HG03520 (cell line): ENCODE measurements around the gene SLC37A2.

Source experiments
- ATAC-seq: cut with Tn5 transposase; IDR thresholded peaks from one replicate; pipeline ENCODE4 v1.9.1; 2021; ENCODE audit warnings: mild to moderate bottlenecking, moderate library complexity; ENCODE audit not compliant: unreplicated experiment

The SLC37A2 gene

DNA sequence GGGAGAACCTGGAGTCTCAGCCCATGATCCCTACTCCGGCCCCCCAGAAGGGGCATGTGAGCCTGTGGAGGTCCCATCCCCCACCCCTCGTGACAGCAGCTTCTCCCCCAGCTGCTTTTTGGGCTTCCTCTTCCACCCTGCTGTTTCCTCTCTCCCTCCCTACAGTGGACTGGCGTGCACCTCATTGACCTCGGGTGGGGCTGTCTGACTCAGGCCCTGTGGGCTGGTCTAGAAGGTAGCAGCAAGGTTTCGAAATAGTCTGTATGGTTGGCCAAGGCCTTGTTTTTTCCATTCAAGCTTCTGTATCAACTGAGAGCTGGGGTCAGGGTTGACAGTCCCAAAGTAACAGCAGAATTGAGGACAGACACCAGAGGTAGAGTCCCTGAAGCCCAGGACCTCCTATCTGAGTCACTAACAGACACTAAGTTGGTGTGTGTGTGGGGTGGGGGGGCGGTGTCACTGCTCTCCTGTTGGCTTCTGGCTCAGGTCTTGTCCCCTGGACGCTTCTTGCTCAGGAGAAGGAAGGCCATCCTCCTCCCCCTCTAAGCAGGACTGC lies 7.7 kb downstream of the SLC37A2 start:
- peak; percentile 68 for ATAC-seq

DNA sequence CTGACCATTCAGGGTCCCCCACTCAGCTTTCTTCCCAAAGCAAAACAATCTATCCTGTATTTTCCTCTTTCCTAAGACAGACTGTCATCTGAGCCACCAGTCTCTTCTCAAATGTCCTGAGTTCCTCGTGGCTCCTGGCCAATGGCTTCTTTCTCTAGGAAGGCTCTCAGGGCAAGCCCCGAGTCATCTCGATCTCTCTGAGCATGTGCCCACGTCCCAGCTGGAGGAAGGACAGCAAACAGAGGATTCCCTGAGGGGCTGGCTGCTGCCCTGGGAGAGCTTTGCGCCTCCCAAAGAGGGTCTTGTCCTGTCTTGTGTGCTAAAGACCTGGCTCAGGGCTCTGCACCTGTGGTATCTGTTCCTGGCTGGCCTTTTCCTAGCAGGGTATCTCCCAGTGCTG lies 8.3 kb downstream of the SLC37A2 start:
- no peak for ATAC-seq

DNA sequence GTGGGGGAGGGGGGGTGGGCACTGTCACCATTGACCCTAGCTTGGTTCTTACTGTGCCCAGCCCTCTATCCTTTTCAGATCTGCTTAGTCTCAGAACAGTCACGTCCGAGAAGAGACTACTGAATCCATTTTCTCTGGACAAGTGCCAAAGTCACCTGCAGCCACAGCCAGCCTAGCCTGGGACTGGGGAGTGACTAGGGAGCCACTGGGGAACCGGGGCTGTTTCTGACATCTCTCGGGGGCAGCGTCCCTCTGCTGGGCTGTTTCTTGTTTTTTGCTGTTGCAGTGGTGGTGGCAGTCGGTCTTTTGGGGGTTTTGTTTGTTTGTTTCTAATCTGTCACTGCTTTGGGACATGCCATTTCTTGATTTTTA lies 8.7 kb downstream of the SLC37A2 start:
- no peak for ATAC-seq

DNA sequence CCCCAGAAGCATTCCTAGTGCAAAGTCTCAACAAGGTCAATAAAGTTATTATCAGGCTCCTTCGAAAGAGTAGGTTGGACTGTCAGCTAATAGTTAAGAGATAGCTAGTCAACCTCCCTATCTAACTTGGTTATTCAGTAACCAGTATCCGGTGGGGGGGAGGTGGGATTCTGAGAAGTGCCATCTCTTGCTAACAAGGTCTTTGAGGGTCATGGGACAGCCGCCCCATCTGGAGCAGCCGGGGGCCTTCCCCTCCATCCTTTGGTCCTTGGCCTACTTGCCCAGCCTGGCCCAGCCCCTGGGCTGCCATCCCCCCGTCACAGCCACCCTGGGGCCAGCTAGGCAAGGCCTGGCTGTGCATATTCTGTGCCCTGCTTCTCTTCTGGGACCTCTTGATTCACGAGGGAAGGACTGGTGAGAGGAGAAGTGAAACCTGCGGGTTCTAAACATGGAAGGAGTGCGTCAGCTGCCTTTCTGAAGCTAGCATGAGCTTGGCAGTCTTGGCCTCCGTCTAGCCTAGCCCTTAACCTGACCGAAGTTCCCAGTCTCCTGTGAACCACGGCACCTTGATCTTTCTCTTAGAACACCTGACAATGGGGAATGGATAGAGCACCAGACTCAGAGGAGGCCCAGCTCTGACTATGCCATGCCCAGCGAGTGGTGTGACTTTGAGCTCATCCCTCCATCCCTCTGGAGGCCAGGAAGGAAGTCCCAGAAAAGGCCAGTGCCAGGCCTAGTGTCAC lies 9.3 kb downstream of the SLC37A2 start:
- ATAC-seq, result peak; percentile 76

DNA sequence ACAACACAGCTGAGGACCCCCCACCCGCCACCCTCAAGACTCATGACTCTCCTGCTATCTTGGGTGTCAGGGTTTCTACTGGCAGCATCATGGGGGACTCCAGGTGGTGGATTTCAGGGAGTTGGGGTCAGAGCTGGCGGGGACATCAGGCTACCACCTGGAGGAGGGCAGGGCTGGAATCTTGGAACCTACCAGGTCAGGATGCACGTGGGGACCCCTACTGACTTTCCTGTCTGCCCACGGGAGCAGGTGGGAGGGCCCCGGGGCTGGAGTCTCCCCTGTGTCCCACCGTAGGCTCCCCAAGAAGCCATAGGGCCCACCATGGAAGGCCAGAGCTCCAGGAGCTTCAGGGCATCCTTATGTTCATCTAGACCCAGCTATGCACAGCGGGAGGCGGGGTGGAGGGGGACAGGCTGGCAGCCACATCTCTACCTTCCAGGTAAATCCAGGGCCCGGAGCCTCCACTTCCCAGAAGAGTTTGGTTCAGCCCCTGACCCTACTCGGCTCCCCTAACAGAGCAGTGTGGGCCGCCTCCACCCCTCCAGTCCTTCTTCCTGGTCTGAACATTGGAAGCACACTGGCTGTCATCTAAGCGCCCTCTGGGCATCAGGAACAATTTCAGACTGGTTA lies 10.0 kb downstream of the SLC37A2 start:
- ATAC-seq, result no peak

DNA sequence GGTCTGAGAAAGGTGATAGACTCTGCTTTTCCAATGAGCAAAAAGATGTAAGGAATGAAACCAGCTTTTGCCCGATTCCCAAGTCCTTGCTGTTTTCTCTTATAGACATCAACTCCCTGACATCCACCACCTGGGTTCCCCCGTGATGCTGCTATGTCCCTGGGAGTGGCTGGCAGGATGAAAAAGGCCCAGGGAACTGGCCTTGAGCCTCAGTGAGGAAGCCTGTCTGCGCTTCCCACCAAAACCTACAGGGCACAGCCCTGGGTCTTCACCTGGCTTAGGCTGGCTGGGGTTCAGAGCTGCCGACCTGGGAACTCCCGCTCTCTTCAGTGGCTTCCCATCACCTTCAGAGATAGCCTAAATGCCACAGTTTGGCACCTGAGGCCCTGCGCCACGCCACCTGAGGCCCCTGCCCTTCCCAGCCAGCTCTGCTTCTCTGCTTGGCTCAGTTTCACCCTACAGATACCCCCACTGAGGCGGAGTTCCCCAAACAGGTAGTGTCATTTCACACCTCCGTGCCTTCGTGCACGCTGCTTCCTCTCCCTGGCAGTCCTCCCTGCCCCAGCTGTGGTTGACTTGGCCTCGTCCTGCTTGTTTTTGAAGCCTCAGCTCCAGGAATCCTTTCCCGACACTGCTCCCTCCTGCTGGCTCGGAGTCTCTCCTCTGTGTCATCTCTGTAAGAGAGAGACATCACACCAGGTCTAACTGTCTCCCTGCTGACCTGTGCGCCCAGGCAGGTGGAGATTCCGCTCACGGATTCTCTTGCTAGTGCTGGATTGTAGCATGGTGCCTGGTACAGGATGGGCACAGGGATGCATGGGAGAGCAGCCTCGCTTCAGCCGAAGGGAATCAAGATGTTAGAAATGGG lies 10.7 kb downstream of the SLC37A2 start:
- ATAC-seq, result no peak

DNA sequence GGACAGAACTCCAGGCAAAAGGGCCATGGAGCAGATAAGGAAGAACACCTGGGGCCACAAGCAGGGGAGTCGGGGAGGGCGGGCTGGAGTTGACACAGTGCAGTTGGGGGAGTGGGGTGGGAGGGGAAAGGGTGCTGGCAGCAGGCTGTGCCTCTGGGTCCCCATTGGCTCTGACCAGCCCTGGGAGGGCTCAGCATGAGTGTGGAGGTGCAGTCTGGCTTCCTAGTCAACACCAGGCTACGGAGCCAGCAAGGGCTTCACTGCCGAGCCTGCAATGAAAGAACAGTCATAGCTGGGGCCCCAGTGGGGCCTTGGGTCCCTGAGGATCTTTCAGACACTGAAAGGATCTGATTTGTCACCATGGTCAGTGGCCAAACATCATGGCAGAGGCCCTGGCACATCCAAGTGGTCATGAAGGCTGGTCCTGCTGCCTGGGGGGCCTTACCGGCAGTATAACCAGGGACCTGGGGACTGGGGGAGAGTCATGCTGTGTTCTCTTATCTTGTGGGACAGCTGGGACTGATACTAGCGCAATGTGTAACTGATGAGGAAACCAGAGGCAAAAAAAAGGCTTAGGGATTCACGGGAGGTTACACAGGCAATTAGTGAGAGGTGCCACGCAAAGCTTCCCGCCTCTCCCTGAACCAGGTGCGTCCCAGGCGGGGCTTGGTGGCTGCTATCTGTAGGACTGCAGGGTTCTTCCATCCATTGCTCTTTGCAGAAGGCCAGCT lies 11.6 kb downstream of the SLC37A2 start:
- no peak for ATAC-seq

DNA sequence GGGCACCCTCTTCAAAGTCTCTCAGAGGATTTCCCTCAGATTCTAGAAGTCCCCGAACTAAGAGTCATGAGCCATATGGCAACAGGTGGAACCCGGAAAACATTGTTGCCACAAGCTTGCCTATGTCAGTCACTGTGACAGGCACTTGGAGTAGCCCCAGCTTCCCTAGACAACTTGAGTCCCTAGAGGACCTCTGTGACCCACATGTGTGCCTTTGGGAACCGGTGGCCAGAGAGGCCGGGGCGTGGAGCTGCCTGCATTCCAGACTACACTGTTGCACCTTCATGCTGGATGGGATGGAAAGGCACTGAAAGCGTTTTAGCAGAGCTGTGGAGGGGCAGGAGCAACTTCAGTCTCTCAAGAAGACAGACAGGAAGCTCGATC lies 12.1 kb downstream of the SLC37A2 start:
- ATAC-seq, result no peak

DNA sequence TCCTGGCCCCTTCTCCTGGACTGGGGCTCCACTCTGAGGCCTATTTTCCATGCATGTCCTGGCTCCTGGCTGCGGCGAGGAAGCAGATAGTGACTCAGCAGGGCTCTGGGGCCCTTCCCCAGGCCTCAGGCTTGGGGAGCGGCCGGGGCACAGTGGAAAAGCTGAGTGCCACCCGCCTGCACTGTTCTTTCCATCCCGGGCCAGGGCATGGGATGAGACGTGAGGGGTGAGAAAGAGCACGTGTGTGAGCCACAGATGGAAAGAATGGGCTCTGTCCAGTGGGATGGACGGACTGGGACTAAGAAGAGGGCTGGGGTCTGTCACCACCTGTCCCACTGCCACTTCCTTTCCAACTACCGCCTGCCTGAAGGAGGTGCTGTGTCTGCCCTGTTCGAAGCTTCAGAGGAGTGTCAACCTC lies 12.8 kb downstream of the SLC37A2 start:
- no peak for ATAC-seq

DNA sequence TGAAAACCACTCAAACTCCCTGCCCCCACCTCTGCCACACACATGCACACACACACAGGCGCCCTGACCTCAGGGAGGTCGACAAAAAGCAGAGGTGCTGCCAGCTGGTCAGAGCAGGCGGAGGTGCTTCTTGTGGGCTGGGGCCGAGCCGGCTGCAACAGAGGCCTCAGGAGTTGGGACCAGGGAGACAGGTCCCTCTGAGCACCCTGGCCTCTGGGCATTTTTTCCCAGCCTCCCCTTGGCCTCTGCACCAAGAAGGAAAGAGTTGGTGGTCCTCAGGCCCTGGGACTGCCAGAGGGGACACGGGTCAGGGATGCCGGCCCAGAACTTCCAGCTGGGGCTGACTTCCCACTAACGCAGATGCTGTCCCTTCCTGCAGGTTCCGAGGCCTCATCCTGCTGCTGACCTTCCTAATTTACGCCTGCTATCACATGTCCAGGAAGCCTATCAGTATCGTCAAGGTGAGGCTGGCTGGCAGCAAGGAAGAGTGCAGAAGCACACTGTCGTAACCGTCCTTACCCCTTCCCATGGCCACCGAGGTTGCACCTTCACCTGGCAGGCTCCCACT lies 13.4 kb downstream of the SLC37A2 start:
- no peak for ATAC-seq

DNA sequence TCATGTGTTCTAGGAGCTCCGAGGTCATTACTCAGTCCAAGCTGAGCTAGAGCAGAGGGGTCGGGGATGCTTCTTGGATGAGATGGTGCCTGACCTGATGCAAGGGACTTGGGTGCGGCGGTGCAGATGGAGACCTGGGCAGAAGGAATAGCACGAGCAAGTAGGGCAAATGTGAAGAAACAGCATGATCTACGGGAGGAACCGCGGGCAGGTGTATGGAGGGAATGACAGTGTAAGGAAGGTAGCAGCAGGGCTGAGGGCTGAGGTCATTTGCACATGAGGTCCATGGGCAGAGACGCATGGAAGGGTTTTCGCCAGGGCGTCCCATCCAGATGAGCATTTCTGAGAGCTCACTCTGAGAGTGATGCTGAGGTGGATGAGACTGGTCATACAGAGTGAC lies 14.9 kb downstream of the SLC37A2 start:
- no peak for ATAC-seq

DNA sequence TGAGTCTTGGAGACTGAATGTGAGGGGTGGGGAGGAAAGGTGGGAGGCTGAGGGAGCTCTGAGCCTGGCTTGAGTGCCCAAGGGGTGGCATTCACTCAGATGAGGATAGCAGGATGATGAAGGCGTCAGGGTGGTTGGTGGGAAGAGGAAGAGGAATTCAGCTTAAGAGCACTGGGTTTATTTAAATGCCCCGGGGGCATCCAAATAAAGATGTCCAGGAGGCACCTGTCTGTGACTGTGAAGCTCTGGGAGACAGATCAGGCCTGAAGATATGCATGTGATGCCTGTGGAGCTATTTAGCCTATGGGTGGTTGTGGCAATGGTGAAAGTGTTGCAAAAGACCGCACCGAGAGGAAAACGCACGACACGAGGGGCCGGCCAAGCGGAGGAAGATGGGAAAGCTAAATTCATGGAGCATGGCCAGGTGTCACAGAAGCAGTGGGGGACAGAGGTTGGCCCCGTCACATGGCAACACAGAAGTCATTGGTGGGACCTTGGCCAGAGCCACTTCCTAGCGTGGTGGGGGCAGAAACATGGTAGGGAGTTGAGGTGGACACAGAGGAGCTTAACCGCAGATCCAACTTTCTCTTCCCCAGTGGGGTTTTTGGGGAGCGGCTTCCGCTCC lies 15.5 kb downstream of the SLC37A2 start:
- no peak for ATAC-seq

DNA sequence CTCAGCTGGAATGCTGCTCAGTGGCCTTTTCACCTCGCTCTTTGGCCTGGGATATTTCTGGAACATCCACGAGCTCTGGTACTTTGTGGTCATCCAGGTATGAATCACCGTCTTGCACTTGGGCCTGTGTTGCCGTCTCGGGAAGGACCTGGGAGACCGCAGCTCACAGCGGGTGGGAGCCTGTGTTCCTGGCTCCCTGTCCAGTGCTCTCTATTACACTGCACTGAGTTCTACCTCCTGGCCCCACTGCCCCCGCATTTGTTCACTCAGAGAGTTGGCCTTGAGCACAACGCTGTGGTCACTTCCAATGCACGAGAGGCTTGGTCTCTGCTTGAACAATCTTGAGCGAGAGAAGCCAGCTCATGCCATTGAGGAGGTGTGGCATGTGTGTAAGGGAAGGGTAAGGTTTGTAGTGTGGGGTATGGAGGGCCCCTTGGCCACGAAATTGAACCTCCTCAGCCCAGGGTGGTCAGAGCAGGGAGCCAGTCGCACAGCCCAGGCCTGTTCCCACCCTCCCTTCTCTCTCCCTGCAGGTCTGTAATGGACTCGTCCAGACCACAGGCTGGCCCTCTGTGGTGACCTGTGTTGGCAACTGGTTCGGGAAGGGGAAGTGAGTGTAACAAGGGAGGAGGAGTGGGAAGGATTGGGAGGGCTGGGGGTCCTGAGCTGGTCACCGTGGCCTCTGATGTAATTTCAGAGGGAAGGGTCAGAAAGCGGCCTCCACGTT lies 16.2 kb downstream of the SLC37A2 start:
- ATAC-seq, result no peak

DNA sequence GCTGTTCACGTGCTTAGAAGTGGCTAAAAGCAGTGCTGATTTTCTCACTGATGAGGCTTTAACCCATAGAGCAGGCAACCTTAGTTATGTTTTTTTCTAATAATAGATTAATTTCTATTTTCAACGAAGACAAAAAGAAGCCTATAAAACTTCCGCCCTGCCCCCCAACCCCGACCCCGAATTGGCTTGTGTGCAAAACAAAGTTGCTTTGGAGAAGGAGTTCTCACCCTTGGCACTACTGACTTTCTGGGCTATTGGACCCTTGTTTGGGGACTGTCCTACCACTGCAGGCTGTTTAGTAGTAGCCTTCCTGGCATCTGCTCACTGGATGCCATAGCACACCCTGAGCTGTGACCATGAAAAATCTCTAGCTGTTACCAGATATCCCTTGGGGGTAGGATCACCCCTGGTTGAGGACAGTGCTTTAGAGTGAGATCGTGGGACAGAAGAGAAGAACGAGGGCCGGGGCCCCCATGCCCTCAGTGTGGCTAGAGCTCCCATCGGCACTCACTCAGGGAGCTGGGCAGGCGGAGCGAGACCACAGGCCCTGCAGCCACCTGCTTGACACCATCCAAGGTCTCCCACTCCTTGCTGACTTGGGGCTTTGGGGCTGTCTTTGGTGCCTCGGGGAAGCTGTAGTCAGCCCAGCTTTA lies 16.9 kb downstream of the SLC37A2 start:
- ATAC-seq, result no peak

DNA sequence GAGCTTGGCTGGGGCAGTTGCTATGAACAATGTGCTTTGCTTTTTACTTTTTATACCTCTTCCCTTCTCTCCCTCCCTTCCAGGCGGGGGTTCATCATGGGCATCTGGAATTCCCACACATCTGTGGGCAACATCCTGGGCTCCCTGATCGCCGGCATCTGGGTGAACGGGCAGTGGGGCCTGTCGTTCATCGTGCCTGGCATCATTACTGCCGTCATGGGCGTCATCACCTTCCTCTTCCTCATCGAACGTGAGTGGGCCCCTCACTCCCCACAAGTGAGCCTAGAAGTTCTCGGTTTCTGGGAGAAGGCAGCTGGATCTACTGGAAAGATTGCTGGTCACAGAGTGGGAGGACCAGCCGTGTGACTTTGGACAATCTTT lies 17.4 kb downstream of the SLC37A2 start:
- no peak for ATAC-seq

DNA sequence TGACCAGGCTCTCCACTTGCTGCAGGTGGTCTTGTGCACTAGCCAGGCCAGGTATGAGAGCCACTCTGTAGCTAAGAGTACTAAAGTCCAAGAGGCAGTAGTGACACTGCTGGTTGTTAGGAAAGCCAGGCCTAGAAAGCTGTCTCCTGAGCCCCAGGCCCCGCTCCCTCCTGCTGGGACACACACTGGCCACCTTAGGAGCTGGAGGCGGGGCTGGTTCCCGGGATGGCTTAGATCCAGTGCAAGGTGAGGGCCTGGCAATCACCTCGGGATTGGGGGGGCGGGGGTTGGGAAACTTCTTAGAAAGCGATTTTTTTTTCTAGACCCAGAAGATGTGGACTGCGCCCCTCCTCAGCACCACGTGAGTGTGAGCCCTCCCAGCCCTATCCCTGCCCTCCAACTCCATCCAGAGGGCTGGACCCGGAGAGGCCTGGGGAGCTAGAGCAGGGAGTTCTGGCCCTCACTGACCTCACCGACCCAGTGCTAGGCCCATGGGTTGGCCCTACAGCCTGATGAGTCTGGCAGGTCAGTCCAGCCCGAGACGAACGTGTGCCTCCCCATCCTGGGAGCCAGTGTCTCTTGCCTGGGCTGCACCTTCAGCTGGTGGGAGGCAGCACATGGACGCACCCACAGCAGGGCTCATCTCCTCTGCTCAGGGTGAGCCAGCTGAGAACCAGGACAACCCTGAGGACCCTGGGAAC lies 18.1 kb downstream of the SLC37A2 start:
- no peak for ATAC-seq

DNA sequence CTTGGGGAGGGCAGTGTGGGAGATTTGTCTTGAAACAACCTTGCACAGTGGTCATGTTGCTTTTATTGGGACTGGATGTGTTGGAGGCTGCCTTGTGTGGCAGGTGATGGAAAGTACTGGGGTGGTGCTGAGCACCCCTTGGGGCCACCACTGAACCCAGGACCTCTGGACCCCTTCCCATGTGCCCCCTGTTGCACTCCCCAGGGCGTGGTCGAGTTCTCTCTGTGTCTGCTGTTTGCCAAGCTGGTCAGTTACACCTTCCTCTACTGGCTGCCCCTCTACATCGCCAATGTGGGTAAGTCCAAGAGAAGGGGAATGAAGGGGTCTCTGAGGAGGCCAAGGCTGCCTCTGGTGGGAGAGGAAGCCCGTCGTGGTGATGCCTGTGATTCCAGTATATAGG lies 18.9 kb downstream of the SLC37A2 start:
- ATAC-seq, result no peak

DNA sequence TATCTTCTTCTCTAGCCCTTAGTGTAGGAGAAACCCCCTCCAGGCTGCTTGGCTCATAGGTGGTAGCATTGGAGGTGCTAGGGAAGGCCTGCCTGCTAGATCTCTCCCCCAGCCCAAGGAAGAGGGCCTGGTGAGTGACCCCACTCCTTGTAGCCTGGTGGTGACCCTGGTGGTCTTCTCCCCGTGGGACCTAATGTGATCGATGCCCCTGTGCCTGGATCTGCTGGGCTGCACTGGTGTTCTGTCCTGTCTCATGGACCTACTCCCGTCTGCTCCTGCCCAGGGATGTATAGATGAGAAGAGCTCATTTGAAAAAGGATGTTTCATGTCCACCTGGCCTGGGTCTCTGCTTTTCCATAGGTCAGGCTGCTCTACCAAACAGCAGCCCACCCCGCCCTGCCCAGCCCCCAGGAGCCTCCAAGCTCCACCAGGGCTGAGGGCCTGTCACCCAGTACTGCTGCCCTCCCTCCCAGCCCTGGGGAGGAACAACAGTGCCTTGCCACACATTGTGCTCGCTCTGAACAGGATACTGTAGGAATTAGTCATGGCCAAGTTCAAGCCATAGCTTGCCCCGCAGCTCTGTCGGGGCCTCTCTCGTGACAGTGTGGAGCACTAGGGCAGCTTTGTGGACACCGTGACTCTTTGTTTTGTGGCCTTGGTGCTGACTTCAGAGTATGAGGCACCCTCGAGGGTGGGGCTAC lies 19.7 kb downstream of the SLC37A2 start:
- ATAC-seq, result no peak
